Measurements from ENCODE around the gene EDDM3A. TPM values are rescaled to one million over a fixed set of nuclear protein-coding genes. Genes with fewer than 3 reads are reported as not detected.
"Not testable (repeated sequence)": the region's sequence is repeated elsewhere in the genome, so short reads cannot be mapped to it uniquely, and the experiment has no call there.

Gene EDDM3A
- total and polyA plus RNA-seq, 2 of the 13 experiments (the other 11 are each of a cell fraction or from before 2014, with no cell fraction given) = not detected

GRCh38 chr14:20757965-20758364, 12.3 kb downstream of the EDDM3A start:
- Histone ChIP-seq H3K27ac (ENCODE audit: extremely low read length, insufficient read depth, low read length) (no peak overlapping the region), H3K4me2 (ENCODE audit: low read depth, low read length) (no peak overlapping the region), H3K79me2 (ENCODE audit: insufficient read depth, low read length) (no peaks in the 10 kb centered on the region), H3K27me3 (ENCODE audit: control insufficient read depth in 1 of 2, insufficient read depth in 2 of 2, low read length in 2 of 2) (no peaks in the 10 kb centered on the region), H3K9ac (ENCODE audit: insufficient read depth, low read depth, low read length) (no peak overlapping the region), H3K36me3 (replicated peaks in 1 of 2; ENCODE audit: control insufficient read depth in 1 of 2, insufficient read depth in 2 of 2, low read length in 2 of 2) (no peaks in the 10 kb centered on the region), H4K20me1 (ENCODE audit: insufficient read depth, low read length) (no peaks in the 10 kb centered on the region), H2AFZ (ENCODE audit: low read length) (no peak overlapping the region), H3K4me3 (replicated peaks in 1 of 3; ENCODE audit: insufficient read depth in 1 of 3, low read depth in 2 of 3, low read length in 3 of 3) (no peak overlapping the region), H3K9me3 (ENCODE audit: low read length) (peaks cover 6% of the 10 kb centered on the region), H3K4me1 (ENCODE audit: insufficient read depth, low read length) (no peaks in the 10 kb centered on the region)
- CTCF ChIA-PET (ENCODE audit: low intra/inter-chr PET ratio, low total read pairs) = interaction anchor here (0.7 kb wide), 1 partner anchor 98 kb away, joined by 3 read pairs; no protein-coding TSS in a partner anchor
- FAIRE-seq = peak; percentile 12
- in situ Hi-C loops (cut with HindIII; ENCODE audit: extremely low pct_ligation_motif_present, low pct_unique_long_range_greater_than_20kb) = no loop called here
- no peak for ATAC-seq
- no peak for DNase-seq (ENCODE audit: low spot score)
- intact Hi-C loops (cut with micrococcal nuclease; ENCODE audit: unreplicated experiment) = no loop called here
- TF ChIP-seq MBNL3 (CRISPR knock-in tag; conservative IDR thresholded peaks at IDR 0.05) (no peak), ZBTB3 (CRISPR knock-in tag; IDR thresholded peaks at IDR 0.05; ENCODE audit: borderline replicate concordance, low read depth) (no peak), ZNF460 (CRISPR knock-in tag; IDR thresholded peaks at IDR 0.05; ENCODE audit: borderline replicate concordance) (no peak), GATAD1 (CRISPR knock-in tag; IDR thresholded peaks at IDR 0.05) (no peak), ZNF343 (CRISPR knock-in tag; IDR thresholded peaks at IDR 0.05) (no peak), CTCF (CRISPR knock-in tag; IDR thresholded peaks at IDR 0.05) (0 out of 2 replicates have a peak, but pooled peaks have one; percentile 14)
- 38% methylated on average over 4 of the region's 4 CpGs for WGBS (ENCODE audit: low lambda C conversion rate)
- BruUV-seq (replicated peaks) = no TSS peak
- POLR2A ChIA-PET = no interaction called here

GRCh38 chr14:20759465-20759864, 13.8 kb downstream of the EDDM3A start:
- ATAC-seq; H3K79me2 ChIP-seq (ENCODE audit: insufficient read depth, low read length); H3K9ac ChIP-seq (ENCODE audit: insufficient read depth, low read depth, low read length); H3K4me2 ChIP-seq (ENCODE audit: low read depth, low read length); H2AFZ ChIP-seq (ENCODE audit: low read length); FAIRE-seq; DNase-seq (ENCODE audit: low spot score); POLR2A ChIA-PET; H3K9me3 ChIP-seq (ENCODE audit: low read length); BruUV-seq (replicated peaks); H3K27ac ChIP-seq (ENCODE audit: extremely low read length, insufficient read depth, low read length); H3K27me3 ChIP-seq (ENCODE audit: control insufficient read depth in 1 of 2, insufficient read depth in 2 of 2, low read length in 2 of 2); intact Hi-C loops (cut with micrococcal nuclease; ENCODE audit: unreplicated experiment); H3K4me3 ChIP-seq (replicated peaks in 1 of 3; ENCODE audit: insufficient read depth in 1 of 3, low read depth in 2 of 3, low read length in 3 of 3); H3K36me3 ChIP-seq (replicated peaks in 1 of 2; ENCODE audit: control insufficient read depth in 1 of 2, insufficient read depth in 2 of 2, low read length in 2 of 2); in situ Hi-C loops (cut with HindIII; ENCODE audit: extremely low pct_ligation_motif_present, low pct_unique_long_range_greater_than_20kb); CTCF ChIA-PET (ENCODE audit: low intra/inter-chr PET ratio, low total read pairs); H4K20me1 ChIP-seq (ENCODE audit: insufficient read depth, low read length); H3K4me1 ChIP-seq (ENCODE audit: insufficient read depth, low read length): not testable (repeated sequence)
- 56% methylated on average over 5 of the region's 5 CpGs for WGBS (ENCODE audit: low lambda C conversion rate)
